ENCODE measurements around the gene BCKDHA.

DNA sequence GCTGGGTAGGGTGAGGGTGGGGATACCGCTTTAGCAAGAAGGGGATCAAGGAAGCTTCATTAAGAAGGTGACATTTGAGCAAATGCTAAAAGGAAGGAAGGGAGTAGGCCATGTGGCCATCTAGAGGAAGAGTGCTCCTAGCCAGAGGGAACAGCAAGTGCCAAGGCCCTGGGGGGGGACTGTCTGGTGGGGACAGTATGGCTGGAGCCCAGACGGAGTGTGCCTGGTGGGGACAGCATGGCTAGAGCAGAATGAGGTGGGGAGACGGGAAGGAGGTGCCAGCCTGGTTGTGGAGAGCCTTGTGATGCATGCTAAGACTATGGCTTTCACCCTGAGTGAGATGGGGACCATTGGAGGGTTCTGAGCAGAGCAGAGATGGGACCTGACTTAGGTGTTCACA lies 41.8 kb upstream of the BCKDHA start:
- TF ChIP-seq, protein P1, sequence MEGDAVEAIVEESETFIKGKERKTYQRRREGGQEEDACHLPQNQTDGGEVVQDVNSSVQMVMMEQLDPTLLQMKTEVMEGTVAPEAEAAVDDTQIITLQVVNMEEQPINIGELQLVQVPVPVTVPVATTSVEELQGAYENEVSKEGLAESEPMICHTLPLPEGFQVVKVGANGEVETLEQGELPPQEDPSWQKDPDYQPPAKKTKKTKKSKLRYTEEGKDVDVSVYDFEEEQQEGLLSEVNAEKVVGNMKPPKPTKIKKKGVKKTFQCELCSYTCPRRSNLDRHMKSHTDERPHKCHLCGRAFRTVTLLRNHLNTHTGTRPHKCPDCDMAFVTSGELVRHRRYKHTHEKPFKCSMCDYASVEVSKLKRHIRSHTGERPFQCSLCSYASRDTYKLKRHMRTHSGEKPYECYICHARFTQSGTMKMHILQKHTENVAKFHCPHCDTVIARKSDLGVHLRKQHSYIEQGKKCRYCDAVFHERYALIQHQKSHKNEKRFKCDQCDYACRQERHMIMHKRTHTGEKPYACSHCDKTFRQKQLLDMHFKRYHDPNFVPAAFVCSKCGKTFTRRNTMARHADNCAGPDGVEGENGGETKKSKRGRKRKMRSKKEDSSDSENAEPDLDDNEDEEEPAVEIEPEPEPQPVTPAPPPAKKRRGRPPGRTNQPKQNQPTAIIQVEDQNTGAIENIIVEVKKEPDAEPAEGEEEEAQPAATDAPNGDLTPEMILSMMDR (IDR thresholded peaks at IDR 0.05; ENCODE audit: poor library complexity) = no peak
- TF ChIP-seq EZH2 (IDR thresholded peaks at IDR 0.05; ENCODE audit: borderline replicate concordance) (no peak), EZH2phosphoT487 (IDR thresholded peaks at IDR 0.05; ENCODE audit: low read depth, severe bottlenecking, unreplicated experiment) (no peak)

All from hepatocyte (in vitro differentiated cells).